KOPT-K1 (cell line): ENCODE data around the gene OXNAD1.

ENCODE experiments used
- H3K27ac ChIP-seq: fragments of 200-600 bp; sonication (generic); 2 replicates; pipeline ENCODE4 v1.5.1; 2016; ENCODE audit warnings: antibody characterized with exemption, mild to moderate bottlenecking, low read depth, low read length; ENCODE audit not compliant: poor library complexity, severe bottlenecking
- H3K36me3 ChIP-seq: fragments of 200-600 bp; sonication (generic); 2 replicates; pipeline ENCODE4 v1.5.1; 2017; ENCODE audit warnings: antibody characterized with exemption, mild to moderate bottlenecking, low read length, moderate library complexity; ENCODE audit not compliant: insufficient read depth
- H3K9me3 ChIP-seq: fragments of 200-600 bp; sonication (generic); 2 replicates; pipeline ENCODE4 v1.5.1; 2017; ENCODE audit warnings: antibody characterized with exemption, low read length, mild to moderate bottlenecking; ENCODE audit not compliant: insufficient read depth, poor library complexity, severe bottlenecking

The OXNAD1 gene

GRCh38 chr3:16284633-16285032 is 19.6 kb downstream of the OXNAD1 start:
- Histone ChIP-seq H3K9me3 (no peaks in the 10 kb centered on the region), H3K36me3 (peaks cover 64% of the 10 kb centered on the region), H3K27ac (no peak overlapping the region)

- H3K36me3 ChIP-seq: peaks cover 57% of the 10 kb centered on the region
- H3K9me3 ChIP-seq: no peaks in the 10 kb centered on the region
Measured at GRCh38 chr3:16286161-16286560, 21.1 kb downstream of the OXNAD1 start.

GRCh38 chr3:16286751-16287543 is 21.9 kb downstream of the OXNAD1 start:
- Histone ChIP-seq H3K36me3 (peaks cover 53% of the 10 kb centered on the region), H3K9me3 (peaks cover 3% of the 10 kb centered on the region), H3K27ac (peak overlapping the region; percentile 84)

More at GRCh38 chr3:16286161-16286560, 21.1 kb downstream of the OXNAD1 start:
- peak overlapping the region; percentile 43 for H3K27ac ChIP-seq

- H3K36me3 ChIP-seq: peaks cover 51% of the 10 kb centered on the region
- peak overlapping the region; percentile 84 for H3K27ac ChIP-seq
- peaks cover 16% of the 10 kb centered on the region for H3K9me3 ChIP-seq
Measured at GRCh38 chr3:16288664-16289063, 23.7 kb downstream of the OXNAD1 start.

- H3K9me3 ChIP-seq: peaks cover 23% of the 10 kb centered on the region
- peak overlapping the region; percentile 84 for H3K27ac ChIP-seq
- peaks cover 55% of the 10 kb centered on the region for H3K36me3 ChIP-seq
Measured at GRCh38 chr3:16289144-16289889, 24.3 kb downstream of the OXNAD1 start.

- H3K36me3 ChIP-seq: peaks cover 62% of the 10 kb centered on the region
- peaks cover 24% of the 10 kb centered on the region for H3K9me3 ChIP-seq
- peak overlapping the region; percentile 84 for H3K27ac ChIP-seq
Measured at GRCh38 chr3:16290007-16290826, 25.2 kb downstream of the OXNAD1 start.

- Histone ChIP-seq H3K36me3 (peaks cover 68% of the 10 kb centered on the region), H3K27ac (peak overlapping the region; percentile 84), H3K9me3 (peaks cover 30% of the 10 kb centered on the region)
Measured at GRCh38 chr3:16290827-16291196, 25.8 kb downstream of the OXNAD1 start.

GRCh38 chr3:16294844-16295243 is 29.8 kb downstream of the OXNAD1 start:
- Histone ChIP-seq H3K9me3 (peaks cover 49% of the 10 kb centered on the region), H3K27ac (no peak overlapping the region), H3K36me3 (peaks cover 73% of the 10 kb centered on the region)

GRCh38 chr3:16295298-16295890 is 30.4 kb downstream of the OXNAD1 start:
- H3K9me3 ChIP-seq: peaks cover 49% of the 10 kb centered on the region
- H3K36me3 ChIP-seq: peaks cover 71% of the 10 kb centered on the region
- H3K27ac ChIP-seq: no peak overlapping the region

- peak overlapping the region; percentile 93 for H3K27ac ChIP-seq
- peaks cover 37% of the 10 kb centered on the region for H3K9me3 ChIP-seq
- peaks cover 63% of the 10 kb centered on the region for H3K36me3 ChIP-seq
Measured at GRCh38 chr3:16297997-16298885, 33.2 kb downstream of the OXNAD1 start.

GRCh38 chr3:16298891-16299290 is 33.9 kb downstream of the OXNAD1 start:
- Histone ChIP-seq H3K27ac (peak overlapping the region; percentile 93), H3K9me3 (peaks cover 31% of the 10 kb centered on the region), H3K36me3 (peaks cover 61% of the 10 kb centered on the region)

GRCh38 chr3:16299746-16300145 is 34.7 kb downstream of the OXNAD1 start:
- Histone ChIP-seq H3K9me3 (peaks cover 25% of the 10 kb centered on the region), H3K36me3 (peaks cover 63% of the 10 kb centered on the region), H3K27ac (peak overlapping the region; percentile 93)

- peak overlapping the region; percentile 93 for H3K27ac ChIP-seq
- H3K36me3 ChIP-seq: peaks cover 63% of the 10 kb centered on the region
Measured at GRCh38 chr3:16300307-16300706, 35.3 kb downstream of the OXNAD1 start.

GRCh38 chr3:16300881-16301359 is 35.9 kb downstream of the OXNAD1 start:
- Histone ChIP-seq H3K9me3 (peaks cover 18% of the 10 kb centered on the region), H3K27ac (peak overlapping the region; percentile 93), H3K36me3 (peaks cover 62% of the 10 kb centered on the region)

More at GRCh38 chr3:16300307-16300706, 35.3 kb downstream of the OXNAD1 start:
- peaks cover 24% of the 10 kb centered on the region for H3K9me3 ChIP-seq
